ENCODE measurements around the gene MAZ. TPM values are rescaled to one million over a fixed set of nuclear protein-coding genes. Genes with fewer than 3 reads are reported as not detected.

MAZ gene
- total and polyA plus RNA-seq, 2 donors from 2014 or later, result 85.5 to 137 TPM

DNA sequence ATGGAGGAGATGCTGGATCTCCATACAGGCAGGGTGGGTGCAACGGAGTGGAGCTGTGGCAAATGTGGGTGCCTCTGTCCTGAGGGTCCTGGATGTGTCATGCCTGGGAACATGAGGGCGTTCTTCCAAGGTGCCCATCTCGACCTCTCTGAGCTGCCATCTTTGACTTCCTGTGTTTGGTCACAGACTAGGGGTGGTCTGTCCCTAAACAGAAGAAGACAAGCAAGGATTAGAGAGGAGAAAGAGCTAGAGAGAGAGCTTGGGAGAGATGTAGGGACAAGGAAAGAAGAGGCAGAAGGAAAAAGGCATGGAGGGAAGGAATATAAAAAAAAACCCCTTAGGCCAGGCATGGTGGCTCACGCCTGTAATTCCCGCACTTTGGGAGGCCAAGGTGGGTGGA lies 31.6 kb upstream of the MAZ start:
- no peaks in the 10 kb centered on the region for H3K27me3 ChIP-seq (ENCODE audit: control insufficient read depth, insufficient read depth, low read length)
- intact Hi-C loops (cut with DNase I), result no loop called here
- FAIRE-seq, result no peak

GRCh38 chr16:29775742-29776408 lies 30.5 kb upstream of the MAZ start:
- Histone ChIP-seq H3K36me3 (ENCODE audit: control insufficient read depth in 2 of 3, insufficient read depth in 3 of 3, low read length in 3 of 3) (no peaks in the 10 kb centered on the region), H3K9ac (ENCODE audit: low read length in 3 of 3) (no peak overlapping the region), H3K27me3 (ENCODE audit: control insufficient read depth, insufficient read depth, low read length) (no peaks in the 10 kb centered on the region), H3K4me1 (ENCODE audit: control insufficient read depth in 2 of 3, insufficient read depth in 2 of 3, low read depth in 1 of 3, low read length in 3 of 3) (no peaks in the 10 kb centered on the region), H3K27ac (ENCODE audit: low read depth in 2 of 2, low read length in 2 of 2) (no peak overlapping the region), H3K4me3 (ENCODE audit: low read length in 3 of 3) (no peak overlapping the region), H3K9me3 (ENCODE audit: control insufficient read depth in 2 of 3, insufficient read depth in 1 of 3, low read length in 3 of 3) (no peaks in the 10 kb centered on the region)
- DNase-seq (no peak), FAIRE-seq (no peak)
- TF ChIP-seq CTCF (IDR thresholded peaks at IDR 0.05; ENCODE audit: borderline replicate concordance, extremely low read depth, insufficient read depth), result no peak
- intact Hi-C loops (cut with DNase I), result no loop called here

More for the DNA sequence above, 31.6 kb upstream of the MAZ start:
- no peak for DNase-seq
- no peak overlapping the region for H3K9ac ChIP-seq (ENCODE audit: low read length in 3 of 3)
- H3K4me3 ChIP-seq (ENCODE audit: low read length in 3 of 3), result no peak overlapping the region
- no peaks in the 10 kb centered on the region for H3K4me1 ChIP-seq (ENCODE audit: control insufficient read depth in 2 of 3, insufficient read depth in 2 of 3, low read depth in 1 of 3, low read length in 3 of 3)
- H3K36me3 ChIP-seq (ENCODE audit: control insufficient read depth in 2 of 3, insufficient read depth in 3 of 3, low read length in 3 of 3), result no peaks in the 10 kb centered on the region
- no peaks in the 10 kb centered on the region for H3K9me3 ChIP-seq (ENCODE audit: control insufficient read depth in 2 of 3, insufficient read depth in 1 of 3, low read length in 3 of 3)
- no peak overlapping the region for H3K27ac ChIP-seq (ENCODE audit: low read depth in 2 of 2, low read length in 2 of 2)
- no peak for TF ChIP-seq CTCF (IDR thresholded peaks at IDR 0.05; ENCODE audit: borderline replicate concordance, extremely low read depth, insufficient read depth)

DNA sequence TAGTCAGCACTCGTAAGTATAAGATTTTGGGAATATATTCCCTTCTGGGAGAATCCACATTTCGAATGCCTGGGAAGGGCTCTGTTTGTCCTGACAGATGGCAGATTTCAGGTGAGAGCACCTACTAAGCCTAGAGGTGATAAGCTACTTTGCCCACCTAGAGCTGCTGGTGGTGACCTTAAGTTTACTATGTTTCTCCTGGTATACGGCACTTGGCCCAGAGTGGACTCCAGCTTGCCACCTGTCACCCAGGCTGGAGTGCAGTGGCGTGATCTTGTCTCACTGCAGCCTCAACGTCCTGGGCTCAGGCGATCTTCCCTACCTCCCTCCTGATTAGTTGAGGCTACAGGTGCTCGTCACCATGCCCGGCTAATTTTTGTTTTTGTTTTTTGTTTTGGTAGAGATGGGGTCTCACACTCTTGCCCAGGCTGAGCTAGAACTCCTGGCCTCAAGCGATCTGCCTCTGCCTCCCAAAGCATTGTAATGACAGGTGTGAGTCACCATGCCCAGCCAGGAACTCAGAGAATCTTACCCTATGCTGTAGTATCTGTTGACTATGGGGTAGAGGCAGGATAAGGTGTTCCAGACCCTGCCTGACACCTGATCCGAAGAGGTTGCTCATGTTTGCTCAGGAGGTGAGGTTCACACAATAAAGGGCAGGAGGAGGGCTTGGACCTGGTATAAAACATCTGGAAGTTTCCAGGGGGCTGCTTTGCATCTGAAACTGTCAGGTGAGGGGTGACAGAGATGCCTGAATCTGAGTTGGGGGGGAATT lies 28.6 kb upstream of the MAZ start, which contains the start of gene ZG16:
TSS of gene ZG16 (plus strand) at position 681 of the 775 bp plus-strand sequence. CDS start 1,011 bp downstream, outside the sequence.
- no peaks in the 10 kb centered on the region for H3K36me3 ChIP-seq (ENCODE audit: control insufficient read depth in 2 of 3, insufficient read depth in 3 of 3, low read length in 3 of 3)
- intact Hi-C loops (cut with DNase I), result no loop called here
- no peak within 1 kb of the TSS for H3K27ac ChIP-seq (ENCODE audit: low read depth in 2 of 2, low read length in 2 of 2)
- DNase-seq (peak in 1 of 5 donors; percentile 8), FAIRE-seq (no peak)
- no peaks in the 10 kb centered on the region for H3K4me1 ChIP-seq (ENCODE audit: control insufficient read depth in 2 of 3, insufficient read depth in 2 of 3, low read depth in 1 of 3, low read length in 3 of 3)
- no peak within 1 kb of the TSS for H3K9ac ChIP-seq (ENCODE audit: low read length in 3 of 3)
- no peaks in the 10 kb centered on the region for H3K9me3 ChIP-seq (ENCODE audit: control insufficient read depth in 2 of 3, insufficient read depth in 1 of 3, low read length in 3 of 3)
- H3K27me3 ChIP-seq (ENCODE audit: control insufficient read depth, insufficient read depth, low read length), result no peaks in the 10 kb centered on the region
- no peak within 1 kb of the TSS for H3K4me3 ChIP-seq (ENCODE audit: low read length in 3 of 3)
- TF ChIP-seq CTCF (IDR thresholded peaks at IDR 0.05; ENCODE audit: borderline replicate concordance, extremely low read depth, insufficient read depth), result no peak

Data from kidney (tissue), 14 donors.